Body of pancreas (tissue), 4 donors: ENCODE data around the gene DPY19L2. TPM values are rescaled to one million over a fixed set of nuclear protein-coding genes. Genes with fewer than 3 reads are reported as not detected.
"Not testable (repeated sequence)": the region's sequence is repeated elsewhere in the genome, so short reads cannot be mapped to it uniquely, and the experiment has no call there.

Source experiments
- ATAC-seq: fragments of 150-250 bp; one replicate; pipeline ENCODE4 v1.9.1; 2016
- DNase-seq, 4 donors: peaks; one replicate each; pipeline ENCODE4 v3.0.0-alpha.2; 2019
- H3K27ac ChIP-seq, 4 donors: fragments of 200-600 bp; sonication (generic); 1 replicate in 3 of 4; 2 replicates in 1 of 4; pipeline versions ENCODE4 v1.5.1 to v1.6.1; 2016 to 2019; ENCODE audit warnings: mild to moderate bottlenecking in 1 of 4, mixed read lengths in 1 of 4, moderate library complexity in 1 of 4
- H3K27me3 ChIP-seq, 2 donors: fragments of 200-600 bp; sonication (generic); one replicate each; pipeline ENCODE4 v1.6.0; 2016; ENCODE audit warnings: mild to moderate bottlenecking in 1 of 2
- H3K36me3 ChIP-seq, 2 donors: fragments of 200-600 bp; sonication (generic); replicated peaks in 1 of 2; 2 replicates each; pipeline ENCODE4 v1.5.1; 2016; ENCODE audit warnings: low read depth in 2 of 2; ENCODE audit not compliant: insufficient read depth in 1 of 2
- H3K4me1 ChIP-seq: fragments of 200-600 bp; sonication (generic); one replicate; pipeline ENCODE4 v1.6.0; 2016
- H3K4me3 ChIP-seq, 2 donors: fragments of 200-600 bp; sonication (generic); 1 replicate in 1 of 2; 2 replicates in 1 of 2; pipeline ENCODE4 v1.5.1; 2016 to 2019
- H3K9me3 ChIP-seq, 3 donors: fragments of 200-600 bp; sonication (generic); 1 replicate in 2 of 3; 2 replicates in 1 of 3; pipeline ENCODE4 v1.5.1; 2016
- WGBS, 2 donors: methylation state at CpG; one replicate each; pipeline ENCODE4 v1.1.5; 2017; 5-methylcytosine and 5-hydroxymethylcytosine counted together
- intact Hi-C: fragments of 100-400 bp; cut with DNase I; formaldehyde crosslinking; loops from one replicate; pipeline ENCODE4 v1.15.1; 2023
- total RNA-seq, 2 donors: library from RNA; depleted of rRNA; stranded (reverse); fragments of >200 nt; gene quantifications; one replicate each; pipeline ENCODE4 v1.1.0, GENCODE V29; 2016

DPY19L2 gene
- total RNA-seq, 2 donors from 2014 or later: 5.2 to 5.6 TPM

- ATAC-seq, DNase-seq, H3K4me1 ChIP-seq, H3K27ac ChIP-seq, H3K27me3 ChIP-seq, H3K9me3 ChIP-seq, H3K36me3 ChIP-seq, intact Hi-C loops, H3K4me3 ChIP-seq: not testable (repeated sequence)
- WGBS, 2 donors: 47 to 48% methylated on average over 5 of the region's 5 CpGs
Measured at GRCh38 chr12:63643381-63644140, 24.7 kb downstream of the DPY19L2 start.

GRCh38 chr12:63624258-63624657 lies 44.0 kb downstream of the DPY19L2 start:
- H3K36me3 ChIP-seq, H3K4me3 ChIP-seq, H3K9me3 ChIP-seq, H3K27me3 ChIP-seq, intact Hi-C loops, H3K27ac ChIP-seq, H3K4me1 ChIP-seq, ATAC-seq: not testable (repeated sequence)
- WGBS, 2 donors: 39 to 45% methylated on average over 4 of the region's 4 CpGs
- peak; percentile 12 to 33 (median 12) for DNase-seq

GRCh38 chr12:63615544-63615943 lies 52.7 kb downstream of the DPY19L2 start:
- H3K36me3 ChIP-seq, H3K27me3 ChIP-seq, H3K27ac ChIP-seq, H3K4me1 ChIP-seq, ATAC-seq, H3K4me3 ChIP-seq, intact Hi-C loops, H3K9me3 ChIP-seq, DNase-seq: not testable (repeated sequence)
- 75 to 100% methylated on average over 1 of the region's 1 CpG for whole genome bisulfite sequencing, 2 donors

- H3K27ac ChIP-seq, intact Hi-C loops, H3K27me3 ChIP-seq, DNase-seq, H3K36me3 ChIP-seq, H3K4me1 ChIP-seq, H3K9me3 ChIP-seq, H3K4me3 ChIP-seq, ATAC-seq: not testable (repeated sequence)
- 53 to 69% methylated on average over 2 of the region's 2 CpGs for WGBS, 2 donors
Measured at GRCh38 chr12:63611285-63611684, 57.0 kb downstream of the DPY19L2 start.

- not testable (repeated sequence) for H3K36me3 ChIP-seq
Measured at GRCh38 chr12:63609281-63609680, 59.0 kb downstream of the DPY19L2 start.

GRCh38 chr12:63604985-63605384 lies 63.3 kb downstream of the DPY19L2 start:
- H3K9me3 ChIP-seq, ATAC-seq, H3K27ac ChIP-seq, H3K36me3 ChIP-seq, H3K27me3 ChIP-seq, intact Hi-C loops, H3K4me3 ChIP-seq, H3K4me1 ChIP-seq, DNase-seq: not testable (repeated sequence)
- 88 to 100% methylated on average over 1 to 3 of the region's 3 CpGs for WGBS, 2 donors

More at GRCh38 chr12:63609281-63609680, 59.0 kb downstream of the DPY19L2 start:
- DNase-seq, ATAC-seq, H3K27ac ChIP-seq, H3K4me1 ChIP-seq, H3K4me3 ChIP-seq, intact Hi-C loops, H3K9me3 ChIP-seq, H3K27me3 ChIP-seq: not testable (repeated sequence)

GRCh38 chr12:63594828-63595227 lies 73.5 kb downstream of the DPY19L2 start:
- H3K36me3 ChIP-seq, ATAC-seq, DNase-seq, H3K4me1 ChIP-seq, H3K4me3 ChIP-seq, intact Hi-C loops, H3K27me3 ChIP-seq, H3K9me3 ChIP-seq, H3K27ac ChIP-seq: not testable (repeated sequence)
- 50 to 53% methylated on average over 4 of the region's 4 CpGs for WGBS, 2 donors

- WGBS, 2 donors: 78 to 86% methylated on average over 3 of the region's 3 CpGs
- H3K4me1 ChIP-seq, H3K9me3 ChIP-seq, ATAC-seq, H3K27ac ChIP-seq, H3K27me3 ChIP-seq, H3K4me3 ChIP-seq, H3K36me3 ChIP-seq, intact Hi-C loops, DNase-seq: not testable (repeated sequence)
Measured at GRCh38 chr12:63584426-63584825, 83.9 kb downstream of the DPY19L2 start.

- intact Hi-C loops: not testable (repeated sequence)
Measured at GRCh38 chr12:63583289-63583688, 85.0 kb downstream of the DPY19L2 start.

GRCh38 chr12:63577631-63578030 lies 90.7 kb downstream of the DPY19L2 start:
- H3K36me3 ChIP-seq, H3K4me1 ChIP-seq, intact Hi-C loops, H3K9me3 ChIP-seq, H3K27me3 ChIP-seq, H3K4me3 ChIP-seq, DNase-seq, ATAC-seq, H3K27ac ChIP-seq: not testable (repeated sequence)
- WGBS, 2 donors: 75 to 78% methylated on average over 2 of the region's 2 CpGs

More at GRCh38 chr12:63583289-63583688, 85.0 kb downstream of the DPY19L2 start:
- H3K4me1 ChIP-seq, H3K36me3 ChIP-seq, H3K27me3 ChIP-seq, H3K4me3 ChIP-seq, H3K9me3 ChIP-seq, ATAC-seq, H3K27ac ChIP-seq, DNase-seq: not testable (repeated sequence)
- WGBS, 2 donors: 80 to 88% methylated on average over 1 of the region's 1 CpG

GRCh38 chr12:63572038-63572437 lies 96.3 kb downstream of the DPY19L2 start:
- H3K27me3 ChIP-seq, H3K27ac ChIP-seq, DNase-seq, H3K4me1 ChIP-seq, intact Hi-C loops, H3K36me3 ChIP-seq, ATAC-seq, H3K9me3 ChIP-seq, H3K4me3 ChIP-seq: not testable (repeated sequence)
- 89 to 97% methylated on average over 2 to 4 of the region's 4 CpGs for WGBS, 2 donors

- ATAC-seq, H3K36me3 ChIP-seq, H3K9me3 ChIP-seq, H3K4me1 ChIP-seq, DNase-seq, H3K27ac ChIP-seq, H3K27me3 ChIP-seq, intact Hi-C loops, H3K4me3 ChIP-seq: not testable (repeated sequence)
- WGBS, 2 donors: 73 to 87% methylated on average over 6 of the region's 6 CpGs
Measured at GRCh38 chr12:63558445-63558844, 109.8 kb downstream of the DPY19L2 start.
